Middle frontal gyrus (tissue), 1 donor: ENCODE measurements around the gene CABP4.
"Not testable (repeated sequence)": the region's sequence is repeated elsewhere in the genome, so short reads cannot be mapped to it uniquely, and the experiment has no call there.

Source experiments
- DNase-seq: peaks from one replicate; pipeline ENCODE4 v3.0.0-alpha.2; 2015; ENCODE audit warnings: low spot score; ENCODE audit errors: extremely low spot score

The CABP4 gene

DNA sequence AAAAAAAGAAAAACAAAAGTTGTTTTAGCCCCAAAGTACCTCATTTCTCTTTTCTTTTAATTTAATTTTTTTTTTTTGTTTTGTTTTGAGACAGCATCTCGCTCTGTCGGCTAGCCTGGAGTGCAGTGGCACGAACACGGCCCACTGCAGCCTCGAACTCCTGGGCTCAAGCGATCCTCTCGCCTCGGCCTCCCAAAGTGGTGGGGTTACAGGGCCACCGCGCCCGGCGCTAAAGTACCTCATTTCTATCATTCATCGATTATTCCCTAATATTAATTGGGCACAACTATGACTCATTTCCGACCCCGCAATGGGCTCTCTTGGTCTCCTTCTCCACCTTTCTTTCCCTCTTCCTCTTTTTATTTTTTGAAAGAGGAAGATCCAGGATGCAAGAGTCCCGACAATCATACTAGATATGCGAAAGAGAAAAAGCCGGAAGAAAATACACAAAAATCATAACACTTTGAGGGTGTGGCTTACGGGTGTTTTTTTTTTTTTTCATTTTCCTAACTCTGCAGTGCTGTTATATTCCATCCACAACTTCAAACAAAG lies 27.2 kb downstream of the CABP4 start:
- DNase-seq, result no peak

DNA sequence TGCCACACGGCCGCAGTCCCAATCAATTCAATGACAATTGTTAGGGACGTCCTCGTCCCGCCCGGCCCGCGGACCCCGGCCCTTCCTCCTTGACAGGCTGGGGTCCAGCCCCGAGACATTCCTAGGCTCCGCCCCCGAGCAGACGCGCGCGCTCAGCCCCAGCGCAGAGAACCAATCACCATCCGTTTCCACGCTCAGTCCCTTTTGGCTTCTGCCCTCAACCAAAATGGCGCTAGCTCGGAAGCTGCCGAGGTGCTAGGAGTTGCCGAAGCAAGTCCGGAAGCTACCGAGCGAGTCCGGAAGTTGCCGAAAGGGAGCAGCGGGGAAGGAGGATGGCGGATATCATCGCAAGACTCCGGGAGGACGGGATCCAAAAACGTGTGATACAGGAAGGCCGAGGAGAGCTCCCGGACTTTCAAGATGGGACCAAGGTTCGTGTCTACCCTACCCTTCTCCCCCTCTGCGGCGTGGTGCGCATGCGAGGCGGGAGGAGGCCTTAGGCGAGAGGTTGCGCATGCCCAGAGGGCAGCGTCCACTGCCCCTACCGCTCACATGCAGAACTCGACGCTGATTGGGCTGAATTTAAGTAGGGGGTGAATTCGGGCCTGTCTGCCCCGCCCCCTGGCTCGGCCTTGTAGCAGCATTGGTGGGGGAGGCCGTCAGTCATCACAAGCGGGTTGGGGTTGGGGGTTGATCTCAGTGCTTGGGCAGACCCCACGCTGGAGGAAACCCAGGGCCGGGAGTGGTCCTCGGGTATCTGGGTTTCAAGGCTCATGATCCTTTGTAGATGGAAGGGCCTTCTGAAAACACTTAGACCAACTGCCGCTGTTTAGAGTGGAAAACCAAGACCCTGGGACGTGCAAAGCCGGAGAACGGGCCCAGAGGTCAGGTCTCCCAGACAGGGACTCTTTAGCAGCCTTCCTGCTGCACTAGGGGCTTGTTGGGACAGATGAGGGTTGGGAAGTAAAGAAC lies 28.0 kb downstream of the CABP4 start, which contains the start of gene AIP:
Gene AIP (plus strand): TSS at position 200 of the 972 bp plus-strand sequence. CDS start 133 bp downstream, at position 333.
- peak; percentile 97 for DNase-seq

DNA sequence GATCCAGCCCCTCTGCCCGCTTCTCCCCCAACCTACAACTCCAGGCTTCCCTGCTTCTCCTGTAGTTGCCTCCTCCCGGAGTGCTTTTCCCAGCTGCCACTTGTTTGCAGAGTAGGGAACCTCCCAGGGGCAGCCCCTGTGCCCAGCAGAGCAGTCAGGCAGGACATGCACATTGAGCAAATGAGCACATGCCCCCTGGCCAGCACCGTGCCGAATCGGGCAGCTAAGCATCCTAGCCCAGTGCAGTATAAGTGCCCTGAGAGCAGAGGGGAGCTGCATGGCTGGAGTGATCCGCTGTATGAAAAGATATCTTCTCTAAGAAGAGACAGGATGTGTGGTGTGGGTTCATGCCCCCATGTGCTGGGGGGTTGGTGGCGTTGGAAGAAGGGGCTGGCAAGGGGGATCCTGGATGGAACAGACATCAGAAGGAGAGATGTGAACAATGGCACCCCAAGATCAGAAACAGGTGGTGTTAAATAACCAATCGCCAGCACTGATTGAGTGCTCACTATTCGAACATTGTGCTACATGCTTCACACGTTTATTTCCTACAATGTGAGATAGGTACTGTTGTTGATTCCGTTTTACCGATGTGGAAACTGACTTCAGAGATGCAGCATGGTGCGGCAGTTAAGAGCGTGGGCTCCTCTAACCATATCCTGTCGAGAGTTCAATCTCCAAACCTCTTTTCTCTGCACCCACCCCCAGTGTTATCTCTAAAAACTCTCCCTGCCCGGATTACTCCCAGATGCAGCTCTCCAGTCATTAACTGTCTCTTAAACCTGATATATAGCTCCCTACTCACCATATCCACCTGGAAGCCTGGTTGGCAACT lies 28.9 kb downstream of the CABP4 start:
- no peak for DNase-seq

DNA sequence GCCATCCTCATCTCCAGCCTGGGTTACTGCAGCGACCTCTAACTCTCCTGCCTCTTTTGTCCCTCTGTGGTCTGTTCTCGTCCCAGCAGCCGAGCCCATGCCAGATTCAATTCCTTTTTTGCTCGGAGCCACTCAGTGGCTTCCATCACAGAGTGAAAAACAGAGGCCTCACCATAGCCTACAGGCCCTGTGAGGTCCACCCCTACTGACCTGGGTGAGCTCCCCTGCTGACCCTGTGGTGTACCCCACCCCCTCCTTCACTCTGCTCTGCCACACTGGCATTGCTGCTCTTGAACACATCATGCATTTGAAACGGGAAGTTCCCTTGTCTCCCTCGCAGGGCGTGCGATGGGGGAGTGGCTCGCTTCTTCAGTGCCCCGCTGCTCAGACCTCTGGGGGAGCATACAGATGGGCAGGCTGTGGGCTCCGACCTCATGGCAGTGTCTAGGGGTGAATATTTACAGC lies 29.7 kb downstream of the CABP4 start:
- no peak for DNase-seq

DNA sequence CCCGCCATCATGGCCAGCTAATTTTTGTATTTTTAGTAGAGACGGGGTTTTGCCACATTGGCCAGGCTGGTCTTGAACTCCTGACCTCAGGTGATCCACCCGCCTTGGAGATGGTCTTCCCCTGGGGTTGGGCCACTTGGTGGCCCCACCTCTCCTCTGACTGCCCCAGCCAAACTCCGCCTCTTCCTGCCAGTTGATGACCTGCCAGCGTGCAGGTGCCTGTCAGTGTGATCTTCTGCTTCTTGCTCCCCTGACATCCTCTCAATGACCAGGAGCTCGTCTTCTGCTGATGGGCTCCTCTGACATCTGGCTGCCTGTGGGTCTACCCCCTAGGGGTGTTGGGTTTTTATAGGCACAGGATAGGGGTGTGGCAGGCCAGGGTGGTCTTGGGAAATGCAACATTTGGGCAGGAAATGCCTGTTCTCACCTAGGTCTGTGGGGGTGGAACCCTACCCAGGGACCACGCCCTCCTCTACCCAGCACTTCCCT lies 30.8 kb downstream of the CABP4 start:
- not testable (repeated sequence) for DNase-seq

DNA sequence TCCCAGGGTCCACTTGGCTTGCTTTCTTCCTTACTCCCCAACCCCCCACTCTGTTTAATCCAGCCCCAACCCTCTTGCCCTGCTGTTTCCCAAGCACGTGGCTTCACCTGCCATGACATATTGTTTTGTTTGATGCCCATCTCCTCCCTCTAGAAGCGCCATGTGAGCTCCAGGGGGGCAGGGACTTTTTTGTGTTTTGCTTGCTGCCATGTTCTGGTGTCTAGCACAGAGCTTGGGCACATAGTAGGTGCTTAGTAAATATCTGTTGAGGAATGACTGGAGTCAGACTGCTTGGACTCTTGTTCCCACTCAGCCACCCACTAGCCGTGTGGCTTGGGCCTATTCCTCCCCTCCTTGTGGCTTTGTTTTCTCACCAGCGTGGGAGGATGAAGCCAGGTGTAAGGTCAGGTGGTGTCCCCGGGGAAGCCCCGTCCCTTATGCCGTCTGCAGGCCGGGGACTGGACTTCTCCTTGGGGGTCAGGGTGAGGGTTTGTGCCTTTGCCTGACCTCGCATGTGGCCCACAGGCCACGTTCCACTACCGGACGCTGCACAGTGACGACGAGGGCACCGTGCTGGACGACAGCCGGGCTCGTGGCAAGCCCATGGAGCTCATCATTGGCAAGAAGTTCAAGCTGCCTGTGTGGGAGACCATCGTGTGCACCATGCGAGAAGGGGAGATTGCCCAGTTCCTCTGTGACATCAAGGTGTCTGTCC lies 31.5 kb downstream of the CABP4 start:
- no peak for DNase-seq

DNA sequence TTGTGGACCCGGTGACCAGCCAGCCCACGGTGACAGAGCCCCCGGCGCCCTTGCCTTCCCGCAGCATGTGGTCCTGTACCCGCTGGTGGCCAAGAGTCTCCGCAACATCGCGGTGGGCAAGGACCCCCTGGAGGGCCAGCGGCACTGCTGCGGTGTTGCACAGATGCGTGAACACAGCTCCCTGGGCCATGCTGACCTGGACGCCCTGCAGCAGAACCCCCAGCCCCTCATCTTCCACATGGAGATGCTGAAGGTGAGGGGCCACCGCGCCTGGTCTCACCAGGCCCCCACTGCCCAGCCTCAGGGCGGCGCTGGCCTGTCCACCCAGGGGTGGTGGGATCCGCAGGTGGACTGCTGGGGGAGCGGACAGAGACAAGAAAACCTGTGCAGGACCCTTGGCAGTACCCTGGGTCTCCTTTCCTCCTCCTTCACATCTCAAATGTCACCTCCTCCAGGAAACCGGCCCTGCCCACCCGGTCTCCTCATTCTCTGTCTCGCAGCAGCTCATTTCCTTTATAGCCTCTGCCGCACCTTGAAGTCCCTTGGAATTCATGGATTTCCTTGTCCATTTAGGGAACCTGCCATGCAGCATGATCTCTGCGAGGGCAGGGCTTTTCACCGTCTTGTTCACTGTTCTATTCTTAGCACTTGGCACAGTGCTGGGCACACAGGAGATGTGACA lies 34.2 kb downstream of the CABP4 start:
- no peak for DNase-seq

DNA sequence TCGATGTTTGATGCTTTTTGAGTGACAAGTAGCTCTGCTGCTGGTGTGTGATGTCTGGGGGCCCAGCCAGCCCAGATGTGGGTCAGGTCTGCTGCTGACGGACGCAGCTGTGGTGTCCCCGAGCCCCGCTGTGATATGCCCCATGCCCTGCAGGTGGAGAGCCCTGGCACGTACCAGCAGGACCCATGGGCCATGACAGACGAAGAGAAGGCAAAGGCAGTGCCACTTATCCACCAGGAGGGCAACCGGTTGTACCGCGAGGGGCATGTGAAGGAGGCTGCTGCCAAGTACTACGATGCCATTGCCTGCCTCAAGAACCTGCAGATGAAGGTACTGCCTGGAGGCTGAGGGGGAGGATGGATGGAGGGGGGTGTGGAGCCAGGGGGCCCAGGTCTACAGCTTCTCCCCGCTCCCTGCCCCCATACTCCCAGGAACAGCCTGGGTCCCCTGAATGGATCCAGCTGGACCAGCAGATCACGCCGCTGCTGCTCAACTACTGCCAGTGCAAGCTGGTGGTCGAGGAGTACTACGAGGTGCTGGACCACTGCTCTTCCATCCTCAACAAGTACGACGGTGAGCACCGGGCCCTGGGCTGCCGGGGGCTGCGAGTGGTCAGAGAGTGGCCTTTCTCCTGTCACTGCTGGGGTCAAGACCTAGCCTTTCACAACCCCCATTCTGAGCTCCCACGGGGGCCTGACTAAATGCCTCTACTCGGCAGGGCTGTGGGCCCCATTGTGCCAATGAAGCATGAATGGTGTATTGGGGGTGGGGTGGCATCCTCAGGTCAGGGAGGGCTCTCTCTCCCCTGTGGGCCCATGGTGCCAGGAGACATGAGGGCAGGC lies 35.0 kb downstream of the CABP4 start:
- DNase-seq, result no peak

DNA sequence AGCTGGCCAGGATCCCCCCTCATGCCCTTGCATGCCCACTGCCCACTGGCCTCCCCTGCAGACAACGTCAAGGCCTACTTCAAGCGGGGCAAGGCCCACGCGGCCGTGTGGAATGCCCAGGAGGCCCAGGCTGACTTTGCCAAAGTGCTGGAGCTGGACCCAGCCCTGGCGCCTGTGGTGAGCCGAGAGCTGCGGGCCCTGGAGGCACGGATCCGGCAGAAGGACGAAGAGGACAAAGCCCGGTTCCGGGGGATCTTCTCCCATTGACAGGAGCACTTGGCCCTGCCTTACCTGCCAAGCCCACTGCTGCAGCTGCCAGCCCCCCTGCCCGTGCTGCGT lies 35.5 kb downstream of the CABP4 start:
- no peak for DNase-seq

DNA sequence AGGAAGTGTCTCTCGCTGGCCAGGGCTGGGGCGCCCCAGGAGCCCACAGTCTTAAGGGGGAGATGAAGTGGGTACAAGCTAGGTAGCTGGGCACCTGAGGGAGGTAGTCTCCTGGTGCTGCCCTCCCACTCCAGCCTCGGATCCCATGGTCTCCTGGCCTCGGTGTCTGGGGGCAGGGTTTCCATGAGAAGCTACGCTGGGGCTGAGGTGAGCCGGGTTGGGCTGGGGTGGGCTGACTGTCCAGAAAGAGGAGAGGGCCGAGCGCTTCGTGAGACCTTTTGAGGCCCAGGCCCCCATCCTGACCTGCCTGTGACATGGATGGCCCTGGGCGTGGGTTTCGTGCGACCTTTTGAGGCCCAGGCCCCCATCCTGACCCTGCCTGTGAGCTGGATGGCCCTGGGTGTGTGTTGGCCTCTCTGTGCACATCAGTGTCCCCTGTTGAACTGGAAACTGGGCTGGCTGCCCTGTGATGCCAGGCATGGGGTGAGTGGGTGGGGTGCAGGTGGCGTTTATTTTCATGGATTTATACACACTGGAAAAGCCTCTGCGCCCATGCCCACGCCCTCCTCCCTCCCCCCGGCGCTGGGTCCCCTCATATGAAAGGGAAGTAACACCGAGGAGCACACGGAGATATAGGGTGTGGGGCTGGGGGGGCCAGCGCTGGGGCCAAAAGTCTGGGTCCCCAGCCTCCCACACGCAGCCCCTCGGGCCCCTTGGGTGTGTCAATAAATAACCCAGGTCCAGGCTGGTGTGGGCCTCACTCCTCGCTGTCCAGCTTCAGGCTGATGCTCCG lies 36.3 kb downstream of the CABP4 start:
- no peak for DNase-seq

DNA sequence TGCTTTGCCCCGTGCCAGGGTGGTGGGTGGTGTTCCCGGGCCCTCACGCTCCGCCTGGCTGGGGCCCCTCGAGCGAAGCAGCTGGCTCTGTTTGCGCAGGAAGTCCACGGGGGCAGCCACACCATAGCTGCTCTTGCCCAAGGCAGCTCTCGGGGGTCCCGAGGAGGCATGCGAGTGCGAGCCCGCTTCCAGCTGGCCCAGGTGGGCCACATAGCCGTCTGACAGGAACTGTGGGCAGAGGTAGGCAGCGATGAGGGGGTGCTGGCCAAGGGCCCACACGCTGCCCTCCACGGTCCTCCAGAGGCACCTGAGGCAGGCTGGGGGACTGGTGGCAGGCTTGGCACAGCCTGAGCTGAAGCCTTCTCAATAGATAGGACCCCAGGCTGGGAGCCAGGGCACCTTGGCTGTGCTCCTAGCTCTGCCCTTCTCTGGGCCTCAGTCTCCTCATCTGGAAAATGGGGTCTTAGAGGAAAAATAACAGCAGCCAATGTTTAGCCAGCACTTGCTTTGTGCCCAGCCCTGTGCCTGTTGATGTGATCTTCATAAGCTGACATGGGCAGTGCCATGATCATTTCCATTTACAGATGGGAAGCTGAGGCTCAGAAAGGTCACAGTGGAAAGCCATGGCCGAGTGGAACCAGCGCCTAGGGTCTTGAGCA lies 37.0 kb downstream of the CABP4 start:
- DNase-seq, result no peak

DNA sequence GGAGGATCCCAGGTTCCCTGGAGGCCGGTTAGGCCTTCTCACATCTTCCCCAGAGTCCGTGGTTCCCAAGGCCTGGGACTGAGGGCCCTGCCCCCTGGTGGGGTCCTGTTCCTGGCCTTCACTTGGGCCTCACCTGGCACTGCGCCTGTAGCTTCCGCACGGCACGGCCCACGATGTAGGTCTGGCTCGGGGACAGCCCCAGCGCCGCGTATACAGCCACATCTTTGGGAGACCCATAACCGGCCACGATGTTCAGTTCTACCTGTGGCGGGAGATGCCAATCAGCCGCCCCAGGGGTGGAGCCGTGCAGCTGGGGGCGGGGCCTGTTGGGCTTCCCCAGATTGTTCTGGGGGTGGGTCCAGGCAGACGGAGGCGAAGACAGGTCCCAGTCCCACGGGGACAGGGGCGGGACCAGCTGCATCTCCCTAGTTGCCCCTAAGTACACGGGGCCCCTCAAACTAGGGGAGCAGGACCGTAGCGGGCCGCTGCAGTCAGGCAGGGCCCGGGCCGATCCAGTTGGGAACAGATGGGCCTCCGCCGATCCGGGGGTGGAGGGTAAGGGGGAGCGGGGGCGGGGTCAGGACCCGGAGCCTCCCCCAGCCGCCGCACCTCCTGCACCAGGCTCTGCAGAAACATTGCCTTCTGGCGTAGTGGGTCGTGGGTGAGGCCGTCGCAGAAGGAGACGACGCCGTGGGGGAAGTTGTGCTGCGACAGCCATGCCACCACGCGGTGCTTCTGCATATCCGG lies 37.8 kb downstream of the CABP4 start:
- DNase-seq, result no peak

DNA sequence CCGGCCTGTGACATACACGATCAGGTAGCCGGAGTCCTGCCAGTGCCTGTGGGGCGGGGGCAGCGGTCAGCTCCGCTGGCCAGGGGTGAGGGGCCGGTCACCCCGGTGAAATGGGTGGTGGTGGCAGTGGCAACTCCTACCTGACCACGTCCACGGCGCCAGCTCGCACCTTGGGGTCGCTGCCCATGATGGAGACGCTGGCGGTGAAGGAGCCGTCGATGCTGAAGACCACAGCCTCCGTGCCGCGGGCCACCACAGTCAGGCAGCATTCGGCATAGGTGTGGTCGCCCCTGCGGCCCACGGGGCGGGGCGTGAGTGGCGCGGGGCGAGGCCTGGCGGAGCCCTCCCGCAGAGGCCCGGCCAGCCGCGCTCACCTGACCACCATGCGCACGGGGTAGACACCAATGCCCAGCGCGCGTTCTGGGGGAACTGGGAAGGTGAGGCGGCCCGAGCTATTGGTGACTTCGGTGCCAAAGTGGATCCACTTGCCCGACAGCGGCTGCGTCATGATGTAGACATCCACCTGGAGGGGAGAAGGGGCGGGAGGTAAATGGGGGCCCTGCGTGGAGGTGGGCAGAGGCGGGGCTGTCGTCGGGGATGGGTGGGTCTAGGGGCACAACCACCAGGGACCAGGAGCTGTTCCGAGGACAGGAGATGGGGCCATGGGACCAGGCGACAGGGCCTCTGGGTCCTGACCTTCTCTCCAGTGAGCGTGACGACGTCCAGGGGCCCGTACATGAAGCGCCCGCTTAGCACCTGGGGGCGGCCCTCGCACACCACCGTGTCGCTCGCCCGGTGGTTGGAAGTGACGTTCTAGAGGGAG lies 38.6 kb downstream of the CABP4 start:
- DNase-seq, result no peak

DNA sequence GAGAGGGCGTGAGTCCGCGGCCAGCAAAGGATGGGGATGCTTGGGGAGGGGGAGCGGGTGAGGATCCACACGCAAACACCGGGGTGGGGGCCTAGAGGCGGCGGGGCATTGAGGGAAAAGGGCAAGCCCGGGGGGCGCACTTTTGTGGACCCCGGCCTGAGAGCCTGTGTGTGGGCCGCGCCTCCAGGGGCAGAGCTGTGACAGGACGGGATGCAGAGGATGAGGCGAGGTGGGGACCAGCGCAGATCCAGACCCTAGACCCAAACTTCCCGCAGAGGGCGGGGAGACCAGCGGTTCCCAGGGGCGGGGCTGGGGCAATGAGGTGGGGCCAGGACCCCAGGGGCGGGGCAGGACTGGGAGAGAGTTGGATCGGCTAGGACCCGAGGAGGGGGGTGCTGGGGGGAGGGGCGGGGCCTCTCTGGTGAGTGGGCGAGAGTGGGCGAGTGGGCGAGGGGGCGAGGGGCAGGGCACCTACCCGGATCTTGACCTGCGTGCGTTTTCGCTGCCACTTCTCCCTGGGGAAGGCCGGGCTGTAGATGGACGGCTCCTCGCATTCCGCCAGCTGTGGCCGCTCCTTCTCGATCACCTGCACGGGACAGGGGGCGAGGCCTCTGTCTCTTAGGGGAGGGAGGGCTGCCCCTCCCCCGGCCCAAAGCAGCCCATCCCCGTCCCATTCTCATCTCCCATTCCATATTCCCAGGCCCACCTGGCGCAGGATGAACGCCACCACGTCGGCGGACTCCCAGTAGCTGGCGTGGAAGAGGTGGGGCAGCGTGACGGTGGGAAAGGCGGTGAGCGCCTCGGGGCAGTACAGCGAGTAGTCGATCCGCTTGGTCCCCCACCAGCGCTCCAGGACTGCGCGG lies 39.4 kb downstream of the CABP4 start:
- DNase-seq, result no peak

DNA sequence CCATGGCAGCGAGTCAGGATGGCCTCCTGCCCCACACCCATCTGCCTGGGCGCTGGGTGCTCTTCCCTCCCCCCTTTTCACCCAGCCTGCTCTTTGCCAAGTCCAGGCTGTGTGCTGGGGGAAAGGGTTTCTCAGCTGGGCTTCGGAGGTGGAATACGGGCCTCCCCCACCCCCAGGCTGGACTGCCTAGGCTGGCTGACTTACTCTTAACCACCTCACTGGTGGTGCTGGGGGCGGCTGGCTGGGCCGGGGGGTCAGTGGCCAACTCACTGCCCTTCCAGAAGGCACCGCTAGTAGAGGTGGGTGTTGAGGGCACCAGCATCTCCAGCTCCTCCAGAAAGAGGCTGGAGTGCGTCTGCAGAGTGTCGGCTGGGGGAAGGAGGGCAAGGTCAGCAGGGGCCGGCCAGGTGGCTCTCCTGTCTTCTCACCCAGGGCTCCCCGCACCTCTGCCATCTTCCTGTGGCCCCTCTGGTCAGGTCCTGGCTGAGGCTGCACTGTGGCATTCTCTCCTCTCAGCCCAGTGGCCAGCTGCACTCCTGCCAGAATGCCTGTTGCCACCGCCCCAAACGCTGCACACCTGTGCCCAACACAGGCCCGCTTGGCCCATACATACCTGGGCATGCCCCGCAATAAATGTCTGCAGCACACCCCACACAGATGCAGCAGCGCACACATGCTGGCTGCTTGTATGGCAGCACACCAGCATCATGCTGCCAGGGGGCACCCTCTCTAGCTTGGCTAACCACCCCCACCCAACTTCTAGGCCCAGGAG lies 40.3 kb downstream of the CABP4 start:
- DNase-seq, result no peak
